HG03442 (cell line): ENCODE measurements around the gene FHIT.
"Not testable (repeated sequence)": the region's sequence is repeated elsewhere in the genome, so short reads cannot be mapped to it uniquely, and the experiment has no call there.

Experiments
- ATAC-seq: cut with Tn5 transposase; IDR thresholded peaks from one replicate; pipeline ENCODE4 v1.9.1; 2021; ENCODE audit warnings: mild to moderate bottlenecking, moderate library complexity; ENCODE audit not compliant: unreplicated experiment

The FHIT gene

DNA sequence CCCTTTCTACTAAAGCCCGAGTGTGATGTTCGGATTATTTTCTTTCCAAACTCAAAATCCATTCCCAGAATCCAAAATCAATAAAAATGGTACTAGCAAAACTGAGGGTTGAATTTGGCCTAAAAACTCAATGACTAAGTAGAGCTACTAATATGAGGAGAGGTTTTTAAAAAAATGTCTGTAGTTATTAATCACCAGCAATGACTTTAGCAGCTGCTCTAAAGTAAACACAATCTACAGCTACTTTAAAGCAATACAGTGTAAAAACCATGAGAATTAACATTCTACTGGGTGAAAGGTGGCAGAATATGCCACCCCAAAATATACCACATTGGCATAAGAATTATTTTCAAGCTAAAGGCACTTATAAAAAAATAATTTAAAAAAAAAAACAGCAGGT lies 23.5 kb downstream of the FHIT start:
- ATAC-seq, result no peak

DNA sequence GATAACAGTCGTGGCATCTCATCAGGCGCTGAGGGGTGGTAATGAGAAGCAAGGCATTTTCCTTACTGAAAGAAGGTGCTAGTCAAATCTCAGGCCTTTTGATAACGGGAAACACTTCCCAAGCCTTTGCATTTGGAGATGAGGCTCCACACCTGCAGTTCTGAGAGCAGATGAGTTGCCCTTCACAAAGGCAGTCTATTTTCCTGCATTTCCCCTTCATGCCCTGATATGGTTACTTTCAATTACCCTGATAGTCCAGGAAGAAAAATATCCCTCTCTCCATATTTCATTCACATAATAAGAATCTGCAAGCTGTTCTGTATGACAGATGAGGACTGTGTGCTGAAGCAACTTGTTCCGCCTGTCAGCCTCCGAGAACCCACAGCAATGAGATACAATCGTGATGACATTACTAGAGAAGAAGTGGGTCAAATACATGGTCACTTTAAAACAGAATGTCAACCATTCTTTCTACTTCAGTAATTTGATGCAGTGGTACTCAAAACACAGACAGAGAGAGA lies 25.0 kb downstream of the FHIT start:
- ATAC-seq, result no peak

DNA sequence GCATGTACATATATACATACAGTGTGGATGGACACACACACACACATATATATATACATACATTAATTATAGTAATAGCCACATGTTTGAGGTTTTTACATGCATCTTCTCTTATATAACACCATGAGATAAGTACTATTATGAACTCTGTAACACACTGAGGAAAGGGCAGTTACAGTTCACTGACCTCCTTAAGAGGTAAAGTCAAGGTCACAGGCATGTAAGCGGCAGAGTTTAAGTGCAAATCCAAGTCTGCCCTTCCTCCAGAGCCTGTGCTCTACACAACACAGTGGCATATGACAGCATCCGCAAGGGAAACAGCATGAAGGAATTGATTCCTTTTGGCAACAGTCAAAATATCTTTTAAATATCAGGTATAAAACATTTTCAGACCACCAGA lies 26.4 kb downstream of the FHIT start:
- ATAC-seq, result no peak

DNA sequence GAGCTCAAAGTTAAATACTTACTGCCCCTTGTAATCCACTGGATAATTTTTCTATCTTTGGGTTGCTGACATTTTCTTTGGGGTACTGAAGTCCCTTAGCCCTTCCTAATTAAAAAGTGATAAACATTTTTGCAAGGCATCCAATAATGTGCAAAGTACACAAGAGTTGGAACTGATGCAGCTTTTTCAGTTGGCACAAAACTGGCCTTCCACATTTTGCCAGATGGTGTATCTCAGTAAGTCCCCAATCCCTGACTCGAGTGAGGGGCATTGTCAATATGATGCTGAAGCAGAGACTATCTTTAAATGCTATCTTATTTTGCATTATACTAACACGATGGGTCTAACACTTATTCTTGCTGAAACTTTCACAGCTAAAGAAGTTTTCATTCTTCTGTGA lies 27.8 kb downstream of the FHIT start:
- ATAC-seq, result no peak

DNA sequence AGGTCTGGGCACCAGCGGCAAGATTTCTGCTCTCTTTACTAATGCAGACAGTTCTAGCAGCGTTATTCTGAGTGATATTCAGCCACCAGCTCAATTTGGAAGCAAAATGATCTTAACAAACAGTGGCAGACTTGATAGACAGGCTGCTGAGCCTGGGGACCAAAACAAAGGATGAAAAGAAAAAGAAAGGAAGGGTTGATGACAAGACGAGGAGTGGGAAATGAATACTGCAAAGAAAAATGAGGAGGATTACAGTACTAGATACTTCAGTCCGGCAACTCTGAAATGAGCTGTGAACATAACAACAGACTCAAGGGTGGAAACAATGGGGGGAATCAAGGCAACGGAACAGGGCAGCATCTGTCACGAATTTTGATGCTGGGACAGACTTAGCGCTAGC lies 28.8 kb downstream of the FHIT start:
- no peak for ATAC-seq

DNA sequence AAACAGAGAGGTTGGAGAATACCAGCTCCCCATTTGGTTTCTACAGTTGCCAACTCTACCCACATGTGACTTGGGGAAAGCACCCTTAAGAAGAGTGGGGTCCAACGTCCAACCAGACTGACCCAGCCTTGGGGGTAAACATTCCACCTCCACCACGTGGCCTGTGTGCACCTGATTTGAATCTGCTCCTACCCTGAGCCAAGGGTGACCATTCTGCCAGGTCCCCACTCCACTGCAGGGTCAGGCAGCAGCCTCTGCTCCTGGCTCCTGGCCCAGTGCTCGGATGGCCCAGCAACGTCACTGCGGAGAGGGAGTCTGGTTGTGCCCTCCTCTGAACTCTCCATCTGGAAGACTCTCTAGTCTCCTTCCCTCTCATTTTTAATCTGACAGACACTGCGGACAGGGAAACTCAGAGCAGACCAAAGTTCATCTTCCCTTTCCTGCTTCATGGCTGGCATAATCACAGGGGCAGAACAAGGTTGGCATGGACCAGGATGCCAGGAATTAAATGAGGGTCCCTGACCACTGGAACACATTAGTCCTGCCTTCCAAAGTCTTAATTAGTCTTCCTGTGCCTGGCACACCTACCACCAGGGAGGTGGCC lies 29.4 kb downstream of the FHIT start:
- no peak for ATAC-seq

DNA sequence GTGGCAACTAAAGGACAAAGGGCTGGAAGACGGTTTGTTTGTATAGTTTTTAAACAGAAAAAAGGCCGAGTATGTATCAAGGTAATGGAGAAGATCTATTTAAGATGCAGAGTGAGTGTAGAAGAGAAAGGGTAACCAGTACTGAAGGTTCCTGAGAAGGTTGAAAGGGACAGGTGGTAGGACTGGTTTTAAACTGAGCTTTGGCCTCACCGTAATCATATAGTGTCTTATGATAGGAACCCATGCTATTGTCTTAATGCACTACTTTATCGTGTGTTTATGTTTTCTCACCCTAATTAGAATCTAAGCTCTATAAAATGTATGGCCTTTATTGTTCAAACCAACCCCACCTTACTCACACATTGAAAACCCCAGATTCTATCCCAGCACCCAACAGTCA lies 32.7 kb downstream of the FHIT start:
- no peak for ATAC-seq

DNA sequence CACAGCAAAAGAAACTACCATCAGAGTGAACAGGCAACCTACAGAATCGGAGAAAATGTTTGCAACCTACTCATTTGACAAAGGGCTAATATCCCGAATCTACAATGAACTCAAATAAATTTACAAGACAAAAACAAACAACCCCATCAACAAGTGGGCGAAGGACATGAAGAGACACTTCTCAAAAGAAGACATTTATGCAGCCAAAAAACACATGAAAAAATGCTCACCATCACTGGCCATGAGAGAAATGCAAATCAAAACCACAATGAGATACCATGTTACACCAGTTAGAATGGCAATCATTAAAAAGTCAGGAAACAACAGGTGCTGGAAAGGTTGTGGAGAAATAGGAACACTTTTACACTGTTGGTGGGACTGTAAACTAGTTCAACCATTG lies 35.1 kb downstream of the FHIT start:
- not testable (repeated sequence) for ATAC-seq

DNA sequence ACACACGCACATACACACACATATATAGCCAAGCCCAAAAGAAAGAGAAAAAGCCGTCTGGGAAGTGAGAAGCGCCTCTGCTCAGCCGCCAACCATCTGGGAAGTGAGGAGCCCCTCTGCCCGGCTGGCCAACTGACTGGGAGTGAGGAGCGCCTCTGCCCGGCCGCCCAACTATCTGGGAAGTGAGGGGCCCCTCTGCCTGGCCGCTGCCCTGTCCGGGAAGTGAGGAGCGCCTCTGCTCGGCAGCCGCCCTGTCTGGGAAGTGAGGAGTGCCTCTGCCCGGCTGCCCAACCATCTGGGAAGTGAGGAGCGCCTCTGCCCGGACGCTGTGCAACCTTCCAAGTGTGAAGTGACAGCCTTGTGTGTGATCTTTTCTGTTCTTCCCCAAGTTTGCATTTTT lies 49.2 kb downstream of the FHIT start:
- ATAC-seq, result no peak

DNA sequence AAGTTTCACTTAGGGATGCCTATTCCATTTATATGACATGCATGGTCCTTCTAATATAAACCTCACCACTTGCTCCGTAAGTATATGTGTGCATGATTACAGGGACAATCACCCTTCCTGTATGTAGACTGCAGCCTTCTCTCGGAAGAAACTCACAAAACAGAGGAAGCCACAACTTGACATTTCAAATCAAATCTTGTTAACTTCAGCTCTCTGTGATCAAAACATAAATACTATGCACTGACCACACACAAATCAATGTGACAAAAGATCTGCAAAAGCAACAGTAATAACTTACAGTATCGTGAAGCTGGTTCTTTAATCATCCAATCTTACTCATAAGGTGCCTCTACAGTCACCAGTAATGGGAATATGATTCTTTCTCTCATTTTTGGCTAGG lies 50.2 kb downstream of the FHIT start:
- ATAC-seq, result no peak

DNA sequence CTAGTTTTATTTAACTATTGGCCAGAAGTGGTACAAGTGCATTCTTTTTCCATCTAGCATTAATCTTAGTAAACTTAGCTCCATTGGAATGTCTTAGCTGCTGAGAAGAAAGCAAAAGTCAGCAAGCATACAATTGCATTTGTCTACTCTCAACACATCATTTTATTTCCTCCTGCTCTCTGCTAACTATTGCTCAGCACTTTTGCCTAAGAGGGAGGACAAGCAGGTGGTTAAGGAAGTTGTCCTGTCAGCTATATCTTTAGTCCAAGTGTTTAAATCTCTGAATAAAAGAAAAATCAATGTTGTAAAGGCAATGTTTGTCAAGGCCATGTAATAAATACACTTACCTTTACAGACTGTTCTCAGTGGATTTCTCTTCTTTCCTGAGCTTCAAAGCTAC lies 51.0 kb downstream of the FHIT start:
- no peak for ATAC-seq

DNA sequence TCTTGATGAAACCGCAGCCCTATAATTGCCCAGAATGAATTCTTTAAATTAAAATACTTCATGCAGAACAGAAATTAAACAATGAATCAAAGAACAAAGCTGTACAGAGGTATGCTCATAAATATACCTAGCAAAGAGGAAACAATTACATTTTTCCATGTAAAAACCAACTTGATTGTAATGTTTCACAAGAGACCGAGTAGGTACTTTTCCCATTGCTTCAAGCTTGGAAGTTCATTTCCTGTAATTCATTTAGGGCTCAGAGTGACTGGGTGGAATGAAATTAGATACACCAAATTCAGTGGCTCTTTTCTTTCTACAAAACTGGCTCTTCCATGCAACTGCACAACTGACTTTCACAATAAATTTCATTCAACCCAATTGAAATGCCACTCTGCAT lies 51.4 kb downstream of the FHIT start:
- no peak for ATAC-seq

DNA sequence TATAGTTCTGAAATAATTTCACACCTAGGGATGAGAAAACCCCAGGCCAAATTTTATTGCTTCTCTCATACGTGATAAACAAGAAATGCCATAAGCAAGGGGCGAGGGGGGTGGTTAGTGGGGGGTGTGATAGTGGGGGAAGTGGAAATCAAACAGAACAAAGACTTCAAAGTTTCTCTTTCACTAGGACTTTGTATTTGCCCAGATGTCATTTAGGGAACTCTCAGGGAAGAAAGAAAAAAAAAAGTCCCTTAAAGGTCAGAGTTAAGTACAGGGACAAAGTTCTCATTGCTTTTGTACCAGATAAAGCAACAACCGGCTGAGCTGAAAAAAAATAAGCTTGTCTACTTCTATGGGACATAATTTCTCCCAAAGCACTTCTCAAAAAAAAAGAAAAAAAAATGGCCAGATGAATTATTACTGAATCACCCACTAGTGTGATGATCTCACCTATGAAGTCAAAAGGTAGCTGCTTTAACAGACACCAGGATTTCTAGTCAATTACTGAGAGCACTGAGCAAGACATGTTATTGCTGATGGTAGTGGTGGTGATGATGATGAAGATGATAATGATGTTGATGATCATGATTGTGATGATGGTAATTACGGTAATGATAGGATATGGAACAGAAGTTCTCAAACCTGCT lies 56.2 kb downstream of the FHIT start:
- no peak for ATAC-seq

DNA sequence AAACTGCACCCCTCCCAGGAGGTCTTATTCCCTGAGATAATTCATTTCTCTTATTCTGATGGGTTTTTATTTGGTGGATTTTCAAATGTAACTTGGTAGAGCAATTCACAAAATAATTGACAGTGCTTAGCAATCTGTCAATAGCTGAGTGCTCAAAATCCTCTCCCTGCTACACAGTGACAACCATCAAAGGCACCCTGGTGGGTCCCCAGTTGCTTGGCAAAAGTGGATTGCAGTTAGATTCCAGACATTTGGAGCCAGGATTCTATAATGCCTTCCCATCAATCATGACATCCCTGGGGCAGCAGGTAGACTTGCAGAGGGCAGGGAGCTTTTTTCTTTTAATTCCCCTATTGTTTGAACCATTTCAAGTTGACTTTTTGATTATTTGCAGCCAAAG lies 59.0 kb downstream of the FHIT start:
- ATAC-seq, result no peak

DNA sequence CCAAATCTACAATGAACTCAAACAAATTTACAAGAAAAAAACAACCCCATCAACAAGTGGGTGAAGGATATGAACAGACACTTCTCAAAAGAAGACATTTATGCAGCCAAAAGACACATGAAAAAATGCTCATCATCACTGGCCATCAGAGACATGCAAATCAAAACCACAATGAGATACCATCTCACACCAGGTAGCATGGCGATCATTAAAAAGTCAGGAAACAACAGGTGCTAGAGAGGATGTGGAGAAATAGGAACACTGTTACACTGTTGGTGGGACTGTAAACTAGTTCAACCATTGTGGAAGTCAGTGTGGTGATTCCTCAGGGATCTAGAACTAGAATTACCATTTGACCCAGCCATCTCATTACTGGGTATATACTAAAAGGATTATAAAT lies 61.0 kb downstream of the FHIT start:
- not testable (repeated sequence) for ATAC-seq

DNA sequence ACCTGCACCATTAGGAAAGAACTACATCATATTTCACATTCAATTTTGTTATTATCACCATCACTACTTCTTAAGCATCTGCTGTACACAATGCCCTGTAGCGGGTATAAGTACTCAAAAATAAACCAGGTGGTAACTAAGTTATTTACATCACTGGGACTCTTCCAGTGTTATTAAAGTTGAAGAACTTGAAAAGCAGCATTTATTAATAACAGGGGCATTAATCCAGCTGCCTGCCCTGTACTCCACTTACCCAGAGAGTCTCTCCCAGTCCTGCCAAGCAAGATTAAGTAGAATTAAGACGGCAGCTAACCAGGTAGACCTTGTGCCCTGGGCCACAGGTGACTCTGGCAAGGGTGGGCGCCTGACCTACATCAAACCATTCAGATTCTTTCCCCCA lies 65.2 kb downstream of the FHIT start:
- no peak for ATAC-seq

DNA sequence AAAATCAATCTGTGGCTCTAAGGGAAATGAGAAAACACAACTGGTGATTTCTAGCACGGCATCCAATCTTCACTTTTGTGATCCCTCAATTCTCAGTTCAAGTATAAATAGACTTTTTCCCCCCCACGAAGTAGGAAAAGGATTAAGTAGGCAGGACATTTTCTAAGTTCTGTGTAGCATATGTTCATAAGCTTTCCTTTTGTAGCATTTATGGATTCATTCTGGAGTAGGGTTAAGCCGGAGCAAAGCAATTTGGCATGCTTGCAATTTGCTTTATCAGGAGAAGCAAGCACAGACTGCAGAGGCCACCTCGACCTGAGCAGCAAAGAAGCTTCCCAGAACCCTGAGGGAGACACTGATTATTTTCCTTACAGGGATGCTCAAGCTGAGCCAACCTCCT lies 66.3 kb downstream of the FHIT start:
- ATAC-seq, result no peak

DNA sequence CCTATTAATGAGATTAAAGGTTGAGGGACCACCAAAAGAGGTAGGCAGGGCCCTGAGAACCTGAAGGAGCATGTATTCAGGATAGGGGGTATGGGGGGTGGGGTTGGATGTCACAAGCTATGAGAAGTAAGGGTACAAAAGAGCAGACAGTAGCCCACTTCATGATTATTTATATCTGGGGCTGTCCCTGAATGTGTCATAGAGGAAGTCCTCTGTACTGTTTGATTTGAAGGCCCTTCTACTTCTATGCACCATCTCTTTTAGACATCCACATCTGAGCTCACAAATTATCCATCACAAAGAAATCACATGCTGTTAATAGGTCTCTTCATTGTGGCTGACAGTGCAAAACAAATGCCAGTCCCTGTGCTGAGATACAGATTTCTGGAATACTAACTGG lies 68.6 kb downstream of the FHIT start:
- peak; percentile 49 for ATAC-seq

DNA sequence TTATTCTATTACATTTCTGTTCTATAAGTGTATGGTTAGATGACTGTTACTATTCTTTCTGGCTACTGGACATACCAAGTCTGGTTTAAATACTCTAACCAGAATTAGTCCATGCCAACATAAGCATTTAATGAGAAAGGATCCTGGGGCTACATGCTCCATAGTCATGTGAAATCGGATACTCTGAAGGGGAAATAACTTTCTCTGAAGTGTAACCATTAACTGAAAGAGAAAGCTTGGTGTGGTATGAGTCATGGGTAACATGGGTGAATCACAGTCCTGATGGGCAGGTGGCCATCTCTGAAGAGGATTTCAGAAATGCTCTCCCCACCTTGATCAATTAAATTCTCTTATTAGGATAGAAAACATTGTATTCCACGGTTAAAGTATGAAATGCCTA lies 69.4 kb downstream of the FHIT start:
- ATAC-seq, result peak; percentile 98

DNA sequence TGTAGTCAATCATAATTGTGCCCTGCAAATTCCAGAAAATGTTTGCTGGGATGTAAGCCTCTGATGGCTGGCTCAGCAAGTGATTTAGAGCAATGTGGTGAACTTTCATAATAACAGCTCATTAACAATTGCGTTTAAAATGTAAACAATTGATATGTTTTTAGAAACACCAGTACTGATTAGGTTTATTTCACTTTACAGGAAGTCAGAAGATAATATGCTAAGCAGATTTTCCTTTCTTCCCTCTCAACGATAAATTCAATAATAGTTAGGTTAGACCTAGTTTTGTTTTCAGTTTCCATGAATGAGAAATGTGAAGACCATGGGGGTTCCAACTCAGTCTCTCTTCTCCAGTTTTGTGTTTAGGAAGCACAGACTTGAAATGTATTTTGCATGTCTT lies 71.0 kb downstream of the FHIT start:
- ATAC-seq, result no peak

DNA sequence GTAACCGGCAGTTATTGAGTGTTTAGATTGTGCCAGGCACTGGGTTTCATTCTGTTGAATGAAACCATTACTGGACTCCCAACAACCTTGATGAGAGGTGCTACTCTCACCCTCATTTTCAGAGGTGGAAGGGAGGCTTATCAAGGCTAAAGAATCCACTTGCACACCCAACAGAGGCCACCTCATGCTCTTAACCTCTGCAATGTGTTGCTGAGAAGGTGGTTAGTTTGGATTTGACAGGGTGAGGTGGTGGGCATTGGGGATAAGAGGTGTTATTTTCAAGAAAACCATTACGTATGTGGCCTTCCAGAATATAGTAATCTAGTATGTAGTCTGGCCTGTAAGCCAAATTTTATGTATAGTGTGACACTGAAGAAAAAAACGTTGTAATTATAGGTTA lies 73.1 kb downstream of the FHIT start:
- ATAC-seq, result no peak

DNA sequence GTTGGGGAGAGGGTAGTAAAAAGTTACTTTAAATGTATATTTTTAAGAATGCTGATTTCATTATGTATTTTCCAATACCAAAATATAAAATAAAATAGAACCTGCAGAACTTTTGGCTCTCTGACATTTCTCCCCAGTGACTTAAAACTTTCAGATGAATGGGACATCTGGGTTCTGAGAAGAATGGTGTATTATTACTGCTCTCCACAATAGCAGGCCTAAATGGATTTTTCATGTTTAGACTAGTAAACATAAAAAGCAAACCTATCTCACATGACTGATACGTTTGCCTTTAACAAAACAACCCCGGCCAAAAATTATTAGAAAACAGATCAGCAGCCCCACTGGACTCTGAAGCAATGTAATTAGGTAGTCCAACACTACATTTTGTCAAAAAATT lies 73.8 kb downstream of the FHIT start:
- no peak for ATAC-seq

DNA sequence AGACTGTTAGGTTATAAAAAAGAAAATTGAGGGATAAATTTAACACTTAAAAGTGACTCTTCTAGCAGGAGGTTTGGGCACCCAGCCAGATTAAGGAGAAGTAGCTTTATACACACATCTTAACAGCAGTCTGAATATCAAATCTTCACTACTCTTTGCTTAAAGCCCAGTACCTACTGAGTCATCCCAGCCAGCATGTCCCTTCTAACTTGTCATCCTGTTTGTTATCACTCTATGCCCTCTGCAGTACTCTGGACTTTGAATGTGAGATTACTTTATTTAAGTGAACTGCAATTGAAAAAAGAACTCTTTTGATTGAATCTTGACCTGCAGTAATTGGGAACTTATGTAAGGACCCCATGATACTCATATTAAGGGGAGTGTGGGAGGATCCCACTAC lies 77.6 kb downstream of the FHIT start:
- no peak for ATAC-seq
